GM12878 (cell line): ENCODE data around the gene DDX54. TPM values are rescaled to one million over a fixed set of nuclear protein-coding genes. Genes with fewer than 3 reads are reported as not detected.

ENCODE experiments used
- HDAC6 ChIP-seq: fragments of 200-600 bp; sonication (generic); IDR thresholded peaks from one replicate; pipeline ENCODE4 v1.8.0; 2017; ENCODE audit warnings: antibody characterized with exemption; ENCODE audit not compliant: unreplicated experiment
- JUNB ChIP-seq: IDR thresholded peaks from 2 replicates; pipeline ENCODE4 v1.6.1; 2016; ENCODE audit warnings: antibody characterized with exemption, mild to moderate bottlenecking
- PAX8 ChIP-seq: fragments of 450-650 bp; IDR thresholded peaks from 2 replicates; pipeline ENCODE4 v1.6.1; 2017; ENCODE audit warnings: mild to moderate bottlenecking, moderate library complexity
- SIX5 ChIP-seq: IDR thresholded peaks from 2 replicates; pipeline ENCODE4 v1.6.1; 2011; ENCODE audit warnings: mild to moderate bottlenecking, low read depth, low read length, moderate library complexity; ENCODE audit not compliant: severe bottlenecking
- STAT3 ChIP-seq: IDR thresholded peaks from 2 replicates; pipeline ENCODE4 v1.6.1; 2011; ENCODE audit warnings: low read depth, low read length, improper control_type of control experiment
- TAF1 ChIP-seq: IDR thresholded peaks from 2 replicates; pipeline ENCODE4 v1.6.1; 2011; ENCODE audit warnings: mild to moderate bottlenecking, low read depth, low read length, borderline replicate concordance
- polyA plus RNA-seq, 11 experiments: library from polyadenylated mRNA; depleted of rRNA in 4 of 11; unstranded in 6 of 11; stranded (reverse) in 5 of 11; fragments of >200 nt; fragmentation: Nextera tagmentation in 4 of 11; fragmentation: Illumina TruSeq in 1 of 11; extraction: Ambion mirVana in 4 of 11; extraction: Trizol in 1 of 11; gene quantifications; 1 replicate in 1 of 11; 2 replicates in 10 of 11; pipeline versions ENCODE4 v1.2.1 to v1.2.3, GENCODE V29; 2011 to 2016; ENCODE audit warnings: inconsistent platforms in 2 of 11, missing spikeins in 2 of 11, low read depth in 1 of 11
- total RNA-seq, 4 experiments: library from RNA; depleted of rRNA in 3 of 4; stranded (reverse); fragments of >200 nt in 3 of 4; fragmentation: Illumina TruSeq in 1 of 4; extraction: Trizol in 1 of 4; gene quantifications; 2 replicates each; pipeline versions ENCODE4 v1.2.1 to v1.2.3, GENCODE V29; 2013 to 2021
- TF ChIP-seq, protein P1 (sequence below): fragments of 450-650 bp; IDR thresholded peaks from 2 replicates; pipeline ENCODE4 v1.6.1; 2016; ENCODE audit warnings: mild to moderate bottlenecking, moderate library complexity, borderline replicate concordance

DDX54 gene
- total and polyA plus RNA-seq, 10 of the 15 experiments (the other 5 are each of a cell fraction or from before 2014, with no cell fraction given) = 1.9 to 115 (median 56.3) TPM

- TF ChIP-seq, protein P1, sequence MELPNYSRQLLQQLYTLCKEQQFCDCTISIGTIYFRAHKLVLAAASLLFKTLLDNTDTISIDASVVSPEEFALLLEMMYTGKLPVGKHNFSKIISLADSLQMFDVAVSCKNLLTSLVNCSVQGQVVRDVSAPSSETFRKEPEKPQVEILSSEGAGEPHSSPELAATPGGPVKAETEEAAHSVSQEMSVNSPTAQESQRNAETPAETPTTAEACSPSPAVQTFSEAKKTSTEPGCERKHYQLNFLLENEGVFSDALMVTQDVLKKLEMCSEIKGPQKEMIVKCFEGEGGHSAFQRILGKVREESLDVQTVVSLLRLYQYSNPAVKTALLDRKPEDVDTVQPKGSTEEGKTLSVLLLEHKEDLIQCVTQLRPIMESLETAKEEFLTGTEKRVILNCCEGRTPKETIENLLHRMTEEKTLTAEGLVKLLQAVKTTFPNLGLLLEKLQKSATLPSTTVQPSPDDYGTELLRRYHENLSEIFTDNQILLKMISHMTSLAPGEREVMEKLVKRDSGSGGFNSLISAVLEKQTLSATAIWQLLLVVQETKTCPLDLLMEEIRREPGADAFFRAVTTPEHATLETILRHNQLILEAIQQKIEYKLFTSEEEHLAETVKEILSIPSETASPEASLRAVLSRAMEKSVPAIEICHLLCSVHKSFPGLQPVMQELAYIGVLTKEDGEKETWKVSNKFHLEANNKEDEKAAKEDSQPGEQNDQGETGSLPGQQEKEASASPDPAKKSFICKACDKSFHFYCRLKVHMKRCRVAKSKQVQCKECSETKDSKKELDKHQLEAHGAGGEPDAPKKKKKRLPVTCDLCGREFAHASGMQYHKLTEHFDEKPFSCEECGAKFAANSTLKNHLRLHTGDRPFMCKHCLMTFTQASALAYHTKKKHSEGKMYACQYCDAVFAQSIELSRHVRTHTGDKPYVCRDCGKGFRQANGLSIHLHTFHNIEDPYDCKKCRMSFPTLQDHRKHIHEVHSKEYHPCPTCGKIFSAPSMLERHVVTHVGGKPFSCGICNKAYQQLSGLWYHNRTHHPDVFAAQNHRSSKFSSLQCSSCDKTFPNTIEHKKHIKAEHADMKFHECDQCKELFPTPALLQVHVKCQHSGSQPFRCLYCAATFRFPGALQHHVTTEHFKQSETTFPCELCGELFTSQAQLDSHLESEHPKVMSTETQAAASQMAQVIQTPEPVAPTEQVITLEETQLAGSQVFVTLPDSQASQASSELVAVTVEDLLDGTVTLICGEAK = no peak
- TF ChIP-seq STAT3 = no peak
- no peak for TF ChIP-seq SIX5
- TF ChIP-seq JUNB = no peak
- no peak for TF ChIP-seq TAF1
- TF ChIP-seq HDAC6 = no peak
- TF ChIP-seq PAX8 = no peak
Observed at GRCh38 chr12:113137861-113138783, 47.2 kb downstream of the DDX54 start (continued).
